HFF-Myc (cell line): Measurements from ENCODE around the gene KCNT2.

ENCODE experiments used
- DNase-seq: peaks from one replicate; pipeline ENCODE4 v3.0.0-alpha.2; 2011; ENCODE audit warnings: low read depth; ENCODE audit errors: extremely low read depth
- H3K4me3 ChIP-seq: replicated peaks from 2 replicates; pipeline ENCODE4 v1.5.1; 2011; ENCODE audit warnings: low read depth, mild to moderate bottlenecking, control low read depth, low read length
- CTCF ChIP-seq: IDR thresholded peaks from 2 replicates; pipeline ENCODE4 v1.5.1; 2012; ENCODE audit warnings: mild to moderate bottlenecking, low read depth, low read length, control low read depth; ENCODE audit errors: missing control alignments

Gene KCNT2

DNA sequence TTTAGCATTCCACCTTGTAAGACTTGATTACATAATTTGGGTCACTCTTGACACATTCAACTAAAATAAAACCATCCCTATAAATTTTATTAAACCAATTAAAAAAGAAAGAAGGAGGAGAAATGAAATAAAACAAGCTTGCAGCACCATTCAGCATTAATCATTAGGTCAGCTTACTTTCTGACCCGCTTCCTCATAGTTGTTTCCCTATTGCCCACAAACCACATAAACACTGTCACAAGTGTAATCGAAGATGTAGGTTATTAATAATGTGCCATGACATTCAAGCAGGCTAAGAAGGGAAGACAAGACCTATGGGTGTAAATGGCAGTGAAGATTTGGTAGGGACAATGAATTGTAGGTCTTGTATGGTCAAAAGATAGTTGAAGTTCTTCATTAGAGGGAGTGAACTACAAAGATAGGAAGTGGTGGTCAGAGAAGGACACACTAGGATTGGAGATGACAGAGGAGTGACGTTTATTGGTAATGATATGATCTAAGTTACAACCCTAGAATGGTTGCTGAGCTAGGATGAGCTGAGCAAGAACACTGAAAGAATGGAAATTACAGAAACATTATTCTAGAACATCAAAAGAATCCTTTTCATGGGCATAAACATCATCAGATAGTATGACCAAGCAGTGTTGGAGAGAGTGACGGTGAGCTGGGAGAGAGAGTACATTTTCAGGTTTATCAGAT is 231.5 kb downstream of the KCNT2 start:
- no peak overlapping the region for H3K4me3 ChIP-seq
- DNase-seq: no peak
- no peak for TF ChIP-seq CTCF

- H3K4me3 ChIP-seq: no peak overlapping the region
- DNase-seq: no peak
These were observed 234.4 kb downstream of the KCNT2 start for GRCh38 chr1:196373798-196374197.

GRCh38 chr1:196372896-196373536 is 235.2 kb downstream of the KCNT2 start:
- no peak overlapping the region for H3K4me3 ChIP-seq
- DNase-seq: no peak
- peak; percentile 23 for TF ChIP-seq CTCF

More at GRCh38 chr1:196373798-196374197, 234.4 kb downstream of the KCNT2 start:
- no peak for TF ChIP-seq CTCF

DNA sequence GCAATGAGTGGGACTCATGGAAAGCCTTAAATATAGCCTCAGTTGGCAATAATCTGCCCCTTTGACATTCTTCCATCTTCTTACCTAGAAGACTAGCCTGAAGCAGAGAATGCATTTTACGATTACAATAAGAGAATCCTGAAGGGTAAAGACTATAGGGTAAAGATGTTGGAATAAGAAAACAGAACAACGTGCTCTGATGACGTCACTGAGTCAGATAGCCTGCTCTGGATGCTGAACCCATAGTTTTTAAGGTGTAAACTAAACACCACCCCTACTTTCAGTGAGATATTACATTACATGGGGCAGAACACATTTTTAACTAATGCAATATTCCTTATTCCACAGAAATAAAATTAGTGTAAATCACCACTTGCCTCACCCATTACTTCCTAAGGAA is 240.4 kb downstream of the KCNT2 start:
- no peak for TF ChIP-seq CTCF
- H3K4me3 ChIP-seq: no peak overlapping the region
- no peak for DNase-seq

GRCh38 chr1:196366817-196367495 is 241.3 kb downstream of the KCNT2 start:
- no peak for DNase-seq
- H3K4me3 ChIP-seq: no peak overlapping the region
- no peak for TF ChIP-seq CTCF

DNA sequence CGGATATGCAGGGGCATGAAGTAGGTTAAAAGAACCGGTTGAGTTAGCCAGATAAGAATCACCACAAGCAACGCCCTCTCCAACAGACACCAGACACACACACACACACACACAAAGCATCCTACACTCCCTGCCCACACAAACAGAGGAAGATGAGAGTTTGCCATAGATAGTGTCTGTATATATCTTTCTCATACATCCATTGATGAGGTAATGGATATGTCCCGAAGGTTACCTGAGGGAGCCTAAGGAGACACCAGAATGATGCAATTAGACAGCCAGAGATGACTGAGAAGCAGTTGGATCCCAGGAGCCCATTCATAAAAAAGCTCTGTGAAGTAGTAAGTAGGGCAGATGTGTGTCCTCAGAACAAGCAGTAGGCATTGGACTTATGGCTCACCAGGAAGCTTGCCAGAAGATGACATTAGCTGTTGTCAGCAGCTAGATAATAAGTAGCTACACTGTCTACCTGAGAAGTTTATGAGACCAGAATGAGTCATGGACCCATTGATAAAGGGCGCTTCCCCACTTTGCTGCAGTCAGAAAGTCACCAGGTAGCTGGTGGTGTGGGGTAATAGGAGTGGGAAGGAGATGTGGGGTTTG is 247.0 kb downstream of the KCNT2 start:
- DNase-seq: no peak
- H3K4me3 ChIP-seq: no peak overlapping the region
- no peak for TF ChIP-seq CTCF
